GM21529 (cell line): ENCODE data around the gene RHOV.
A peak's percentile ranks its signal among the peaks of the same experiment; 100 is the strongest.

Source experiments
- ATAC-seq: cut with Tn5 transposase; IDR thresholded peaks from one replicate; pipeline ENCODE4 v1.9.1; 2021; ENCODE audit not compliant: unreplicated experiment

The RHOV gene

DNA sequence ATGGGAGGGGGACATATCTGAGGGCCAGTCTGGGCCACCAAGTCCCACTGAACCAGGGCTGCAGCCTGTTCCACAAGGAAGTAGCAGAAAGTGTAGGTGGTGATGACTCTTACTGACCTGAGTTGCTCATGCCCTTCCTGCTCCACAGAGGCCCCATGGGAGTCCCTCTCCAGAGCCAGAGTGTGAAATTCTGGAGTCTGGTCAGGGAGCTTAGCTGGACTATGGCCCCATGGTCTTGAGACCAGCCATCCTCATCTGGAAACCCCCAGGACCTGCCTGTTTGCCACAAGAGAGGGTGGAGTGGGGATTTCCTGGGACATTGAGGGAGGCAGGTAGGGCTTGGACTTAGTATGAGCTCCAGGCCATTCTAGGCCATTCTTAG, 27.2 kb downstream of the RHOV start:
- ATAC-seq, result peak; percentile 10

- no peak for ATAC-seq
Measured at GRCh38 chr15:40845511-40846284, 28.3 kb downstream of the RHOV start.

DNA sequence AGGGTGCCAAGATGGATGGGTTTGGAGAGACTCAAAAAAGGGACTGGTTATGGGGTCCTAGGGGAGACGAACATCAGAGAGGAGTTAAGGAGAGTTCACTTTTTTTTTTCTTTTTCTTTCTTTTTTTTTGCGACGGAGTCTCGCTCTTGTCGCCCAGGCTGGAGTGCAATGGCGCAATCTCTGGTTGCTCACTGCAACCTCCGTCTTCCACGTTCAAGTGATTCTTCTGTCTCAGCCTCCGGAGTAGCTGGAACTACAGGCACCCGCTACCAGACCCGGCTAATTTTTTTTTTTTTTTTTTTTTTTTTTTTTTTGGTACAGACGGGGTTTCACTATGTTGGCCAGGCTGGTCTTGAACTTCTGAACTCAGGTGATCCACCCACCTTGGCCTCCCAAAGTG, 29.0 kb downstream of the RHOV start:
- ATAC-seq, result no peak

DNA sequence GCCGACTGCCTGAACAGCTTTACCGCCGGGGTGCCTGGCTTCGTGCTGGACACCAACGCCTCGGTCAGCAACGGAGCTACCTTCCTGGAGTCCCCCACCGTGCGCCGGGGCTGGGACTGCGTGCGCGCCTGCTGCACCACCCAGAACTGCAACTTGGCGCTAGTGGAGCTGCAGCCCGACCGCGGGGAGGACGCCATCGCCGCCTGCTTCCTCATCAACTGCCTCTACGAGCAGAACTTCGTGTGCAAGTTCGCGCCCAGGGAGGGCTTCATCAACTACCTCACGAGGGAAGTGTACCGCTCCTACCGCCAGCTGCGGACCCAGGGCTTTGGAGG, 29.4 kb downstream of the RHOV start:
- ATAC-seq, result no peak

DNA sequence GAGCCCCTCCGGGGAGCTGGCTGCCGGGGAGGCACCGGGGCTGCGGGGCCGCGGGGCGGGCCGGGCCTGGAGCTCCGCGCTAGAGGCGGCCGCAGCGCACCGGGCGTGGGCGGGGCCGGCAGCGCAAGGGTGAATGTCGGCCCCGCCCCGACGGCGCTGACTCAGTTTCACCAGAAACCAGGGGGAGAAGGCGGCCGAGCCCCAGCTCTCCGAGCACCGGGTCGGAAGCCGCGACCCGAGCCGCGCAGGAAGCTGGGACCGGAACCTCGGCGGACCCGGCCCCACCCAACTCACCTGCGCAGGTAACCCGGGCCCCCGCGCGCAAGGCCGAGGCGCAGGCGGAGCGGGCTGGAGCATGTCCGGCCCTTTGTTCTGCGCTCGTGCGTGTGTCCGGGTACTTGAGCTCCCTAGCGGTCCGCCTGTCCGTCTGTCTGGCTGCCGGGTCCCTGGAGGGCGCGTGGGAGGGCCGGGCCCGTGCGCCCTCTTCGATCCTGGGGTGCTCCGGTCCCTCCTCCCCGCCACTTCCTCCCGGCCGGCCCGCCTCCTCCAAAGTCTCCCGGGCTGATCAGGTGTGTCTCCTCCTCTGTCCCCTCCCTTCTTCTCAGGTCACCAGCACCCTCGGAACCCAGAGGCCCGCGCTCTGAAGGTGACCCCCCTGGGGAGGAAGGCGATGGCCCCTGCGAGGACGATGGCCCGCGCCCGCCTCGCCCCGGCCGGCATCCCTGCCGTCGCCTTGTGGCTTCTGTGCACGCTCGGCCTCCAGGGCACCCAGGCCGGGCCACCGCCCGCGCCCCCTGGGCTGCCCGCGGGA, 29.9 kb downstream of the RHOV start, which contains the start of gene SPINT1:
SPINT1 (plus strand) TSS at position 164 of the 811 bp plus-strand sequence; CDS start at position 671, 507 bp downstream.
- ATAC-seq, result no peak

DNA sequence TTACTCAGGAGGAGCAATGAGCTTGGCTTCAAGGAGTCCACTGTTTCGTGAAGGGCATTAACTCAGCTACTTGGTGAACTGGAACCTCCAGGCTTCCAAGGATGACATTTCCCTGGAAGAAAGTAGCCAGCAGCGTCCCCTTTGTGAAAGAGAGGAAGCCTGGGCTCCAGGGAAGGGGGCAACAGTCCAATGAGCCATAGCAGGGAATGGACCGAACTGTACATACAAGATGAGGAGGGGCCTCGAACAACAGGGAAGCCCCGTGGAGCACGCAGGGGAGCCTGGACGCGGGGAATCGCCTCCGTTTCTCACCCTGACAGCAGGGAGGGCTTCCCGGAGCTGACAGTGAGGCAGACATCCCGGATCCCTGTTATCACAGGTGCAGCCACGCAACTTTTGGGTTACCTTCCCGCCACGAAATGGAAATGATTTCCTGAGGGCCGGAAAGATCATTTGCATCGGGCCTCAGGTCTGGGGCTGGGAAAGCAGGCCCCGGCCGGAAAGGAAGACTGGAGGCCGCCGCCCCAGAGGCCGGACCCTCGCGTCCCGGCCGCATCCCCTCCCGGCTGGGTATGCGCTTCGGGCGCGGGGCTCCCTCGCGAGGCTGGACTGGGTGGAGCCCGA, 30.7 kb downstream of the RHOV start:
- ATAC-seq, result no peak

- ATAC-seq, result no peak
Measured at GRCh38 chr15:40841741-40842140, 32.3 kb downstream of the RHOV start.

DNA sequence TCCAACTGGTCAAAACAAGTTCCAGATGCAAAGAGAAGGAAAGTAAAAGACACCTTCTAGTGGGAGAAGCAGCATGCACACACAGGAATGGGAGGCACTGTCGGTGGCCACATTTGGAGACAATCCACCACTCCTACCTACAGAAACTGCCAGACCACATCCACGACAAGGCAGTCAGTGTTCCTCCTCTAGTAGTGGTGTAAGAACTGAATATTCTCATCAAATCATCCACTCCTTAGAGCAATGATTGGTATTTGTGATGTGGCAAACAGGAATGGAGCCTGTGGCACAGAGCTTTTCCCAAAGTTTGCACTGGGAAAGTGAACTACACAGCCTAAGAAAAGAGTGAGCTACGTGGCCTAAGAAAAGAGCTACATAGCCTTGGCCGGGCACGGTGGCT, 35.3 kb downstream of the RHOV start:
- no peak for ATAC-seq

DNA sequence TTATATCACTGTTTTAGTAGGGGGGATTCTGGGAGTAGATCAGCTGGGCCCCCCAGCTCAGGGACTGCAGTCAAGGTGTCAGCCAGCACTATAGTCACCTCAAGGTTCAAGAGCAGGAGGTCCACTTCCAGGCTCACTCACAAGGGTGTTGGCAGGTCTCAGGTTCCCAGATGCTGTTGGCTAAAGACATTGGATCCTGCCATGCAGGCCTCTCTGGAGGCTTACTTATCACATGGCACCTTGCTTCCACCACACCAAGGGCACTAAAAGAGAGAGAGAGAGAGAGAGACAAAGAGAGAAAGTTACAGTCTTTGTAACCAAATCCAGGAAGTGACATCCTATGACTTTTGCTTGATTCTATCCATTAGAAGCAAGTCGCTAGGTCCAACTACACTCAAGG, 38.0 kb downstream of the RHOV start:
- no peak for ATAC-seq

GRCh38 chr15:40832903-40833302, 41.1 kb downstream of the RHOV start:
- no peak for ATAC-seq

- ATAC-seq, result no peak
Measured at GRCh38 chr15:40831861-40832260, 42.2 kb downstream of the RHOV start.

DNA sequence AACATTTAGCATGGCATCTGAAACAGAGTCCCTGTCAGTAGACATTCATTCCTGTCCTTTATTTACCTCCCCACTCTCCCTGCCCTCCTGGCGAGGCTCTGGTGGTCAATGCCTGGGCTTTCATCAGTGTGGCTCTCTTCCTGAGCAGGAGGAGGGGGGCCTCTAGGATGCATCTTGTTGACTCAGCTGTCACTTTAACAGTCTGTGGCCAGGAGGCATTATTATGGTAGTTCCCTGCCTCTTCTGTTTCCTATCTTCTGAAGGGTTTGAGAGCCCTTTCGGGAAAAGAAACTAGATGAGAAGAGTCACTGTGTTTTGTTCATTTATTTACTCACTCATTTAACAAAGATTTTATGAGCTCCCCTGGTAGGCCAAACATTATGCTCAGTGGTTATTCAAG, 43.1 kb downstream of the RHOV start:
- ATAC-seq, result no peak

- no peak for ATAC-seq
Measured at GRCh38 chr15:40829115-40829514, 44.9 kb downstream of the RHOV start.

- no peak for ATAC-seq
Measured at GRCh38 chr15:40828447-40829036, 45.5 kb downstream of the RHOV start, which contains the start of gene PPP1R14D. PPP1R14D (minus strand) TSS chr15:40828708; CDS start chr15:40828641, 67 bp downstream.

DNA sequence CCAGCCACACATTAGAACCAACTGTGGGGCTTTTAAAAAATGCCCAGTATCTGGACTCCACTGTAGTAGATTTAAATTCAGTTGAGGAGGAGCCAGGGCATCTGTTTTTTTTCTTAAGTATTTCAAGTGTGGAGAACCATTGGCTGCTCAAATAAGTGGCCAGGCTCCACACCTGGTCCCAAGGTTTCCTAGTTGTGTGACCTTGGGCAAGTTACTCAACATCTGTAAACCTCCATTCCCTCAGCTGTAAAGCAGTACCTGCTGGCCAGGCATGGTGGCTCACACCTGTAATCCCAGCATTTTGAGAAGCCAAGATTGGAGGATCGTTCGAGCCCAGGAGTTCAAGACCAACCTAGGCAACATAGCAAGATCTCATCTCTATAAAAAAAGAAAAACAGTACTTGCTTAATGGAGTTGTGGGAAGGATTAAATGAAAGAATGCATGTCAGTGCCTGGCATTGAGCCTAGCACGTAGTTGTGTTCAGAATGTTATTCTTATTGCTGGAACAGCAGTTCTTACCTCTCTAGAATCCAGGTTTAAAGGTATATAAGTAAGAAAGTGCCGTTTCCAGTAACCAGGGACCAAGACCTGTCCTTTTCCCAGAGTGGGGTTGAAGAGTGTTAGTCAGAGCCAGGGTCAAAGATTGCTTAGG, 47.5 kb downstream of the RHOV start:
- ATAC-seq, result no peak

GRCh38 chr15:40825661-40826422, 48.2 kb downstream of the RHOV start:
- no peak for ATAC-seq

DNA sequence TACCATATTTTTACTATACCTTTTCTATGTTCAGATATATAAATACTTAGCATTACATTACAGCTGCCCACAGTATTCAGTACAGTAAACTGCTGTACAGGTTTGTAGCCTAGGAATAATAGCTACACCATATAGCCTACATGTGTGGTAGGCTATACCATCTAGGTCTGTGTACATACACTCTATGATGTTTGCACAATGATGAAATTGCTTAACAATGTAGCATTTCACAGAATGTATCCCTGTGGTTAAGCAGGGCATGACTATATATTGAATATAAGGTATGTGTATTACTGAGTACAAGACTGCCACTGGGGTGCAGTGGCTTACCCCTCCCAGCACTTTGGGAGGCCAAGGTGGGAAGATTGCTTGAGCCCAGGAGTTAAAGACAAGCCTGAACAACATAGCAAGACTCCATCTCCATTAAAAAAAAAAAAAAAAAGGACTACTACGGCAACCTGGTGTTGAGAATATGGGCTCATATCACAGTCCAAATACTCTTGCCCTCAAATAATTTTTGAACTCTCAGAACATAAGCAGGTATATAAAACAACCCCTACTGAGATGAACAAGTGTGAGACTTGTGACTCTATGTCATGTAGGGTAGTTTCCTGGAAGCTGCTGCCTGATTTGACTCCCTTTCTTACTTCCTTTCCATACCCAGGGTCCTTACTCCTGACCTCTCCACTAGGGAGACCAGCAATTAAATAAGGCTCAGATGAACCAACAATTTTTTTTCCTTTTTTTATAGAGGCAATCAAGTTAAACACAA, 50.3 kb downstream of the RHOV start:
- no peak for ATAC-seq
